TTC549 (cell line): Measurements from ENCODE around the gene PCDHA3.
A peak's percentile ranks its signal among the peaks of the same experiment; 100 is the strongest.
"Not testable (repeated sequence)": the region's sequence is repeated elsewhere in the genome, so short reads cannot be mapped to it uniquely, and the experiment has no call there.

Source experiments
- FAIRE-seq: peaks from 2 replicates; lab custom pipeline; 2012; peaks lifted over from hg19 to GRCh38; lab: Jason Lieb, UNC

The PCDHA3 gene

GRCh38 chr5:140800816-140801493 is at the start of gene PCDHA3:
TSS of gene PCDHA3 (plus strand) at chr5:140801057.
- FAIRE-seq, result peak; percentile 9

GRCh38 chr5:140753561-140753960 is 47.3 kb upstream of the PCDHA3 start:
- no peak for FAIRE-seq

- FAIRE-seq, result no peak
These were observed 36.5 kb upstream of the PCDHA3 start for GRCh38 chr5:140764177-140764973.

- FAIRE-seq, result no peak
These were observed 33.4 kb upstream of the PCDHA3 start for GRCh38 chr5:140767444-140767843.

- no peak for FAIRE-seq
These were observed 20.3 kb upstream of the PCDHA3 start for GRCh38 chr5:140780512-140780911.

- no peak for FAIRE-seq
These were observed 14.8 kb upstream of the PCDHA3 start, which contains the start of gene PCDHA1 for GRCh38 chr5:140785905-140786686. TSS of gene PCDHA1 (plus strand) at chr5:140786140.

- not testable (repeated sequence) for FAIRE-seq
These were observed 13.4 kb upstream of the PCDHA3 start for GRCh38 chr5:140787422-140787821.

GRCh38 chr5:140787849-140788504 is 12.9 kb upstream of the PCDHA3 start:
- not testable (repeated sequence) for FAIRE-seq

- no peak for FAIRE-seq
These were observed 9.8 kb upstream of the PCDHA3 start for GRCh38 chr5:140791089-140791488.

GRCh38 chr5:140794595-140795258 is 6.1 kb upstream of the PCDHA3 start, which contains the start of gene PCDHA2:
TSS of gene PCDHA2 (plus strand) at chr5:140794852.
- peak; percentile 87 for FAIRE-seq

GRCh38 chr5:140795259-140795641 is 5.6 kb upstream of the PCDHA3 start:
- peak; percentile 19 for FAIRE-seq

GRCh38 chr5:140796072-140796717 is 4.7 kb upstream of the PCDHA3 start:
- not testable (repeated sequence) for FAIRE-seq

- FAIRE-seq, result no peak
These were observed 4.2 kb upstream of the PCDHA3 start for GRCh38 chr5:140796718-140797095.

- no peak for FAIRE-seq
These were observed 611 bp downstream of the PCDHA3 start for GRCh38 chr5:140801494-140801841.

- not testable (repeated sequence) for FAIRE-seq
These were observed 1.5 kb downstream of the PCDHA3 start for GRCh38 chr5:140802381-140802780.

- FAIRE-seq, result no peak
These were observed 2.0 kb downstream of the PCDHA3 start for GRCh38 chr5:140802781-140803271.

- no peak for FAIRE-seq
These were observed 6.2 kb downstream of the PCDHA3 start, which contains the start of gene PCDHA4 for GRCh38 chr5:140806834-140807775. TSS of gene PCDHA4 (plus strand) at chr5:140807068.

GRCh38 chr5:140808241-140808888 is 7.5 kb downstream of the PCDHA3 start:
- not testable (repeated sequence) for FAIRE-seq

- FAIRE-seq, result no peak
These were observed 8.0 kb downstream of the PCDHA3 start for GRCh38 chr5:140808889-140809291.
